IPS-18c (cell line): ENCODE measurements around the gene KLHL41.
"Not testable (repeated sequence)": the region's sequence is repeated elsewhere in the genome, so short reads cannot be mapped to it uniquely, and the experiment has no call there.

Experiments
- H3K4me3 ChIP-seq: 2 replicates; pipeline ENCODE4 v1.7.0; 2013; ENCODE audit warnings: low read depth, mild to moderate bottlenecking, low read length, moderate library complexity; ENCODE audit not compliant: insufficient read depth
- H3K9me3 ChIP-seq: one replicate; pipeline ENCODE4 v1.6.1; 2013; ENCODE audit warnings: mild to moderate bottlenecking, low read length, moderate library complexity; ENCODE audit not compliant: control insufficient read depth, insufficient read depth

The KLHL41 gene

GRCh38 chr2:169542433-169542832, 32.9 kb downstream of the KLHL41 start:
- Histone ChIP-seq H3K4me3 (no peak overlapping the region), H3K9me3 (no peaks in the 10 kb centered on the region)

- H3K9me3 ChIP-seq: peaks cover 2% of the 10 kb centered on the region
Measured at GRCh38 chr2:169546756-169547155, 37.3 kb downstream of the KLHL41 start.

GRCh38 chr2:169561364-169561763, 51.9 kb downstream of the KLHL41 start:
- no peaks in the 10 kb centered on the region for H3K9me3 ChIP-seq
- no peak overlapping the region for H3K4me3 ChIP-seq

More at GRCh38 chr2:169546756-169547155, 37.3 kb downstream of the KLHL41 start:
- H3K4me3 ChIP-seq: no peak overlapping the region

GRCh38 chr2:169562084-169562483, 52.6 kb downstream of the KLHL41 start:
- not testable (repeated sequence) for H3K9me3 ChIP-seq, H3K4me3 ChIP-seq

- no peaks in the 10 kb centered on the region for H3K9me3 ChIP-seq
Measured at GRCh38 chr2:169562519-169562918, 53.0 kb downstream of the KLHL41 start.

GRCh38 chr2:169565686-169566085, 56.2 kb downstream of the KLHL41 start:
- Histone ChIP-seq H3K4me3 (no peak overlapping the region), H3K9me3 (no peaks in the 10 kb centered on the region)

More at GRCh38 chr2:169562519-169562918, 53.0 kb downstream of the KLHL41 start:
- H3K4me3 ChIP-seq: no peak overlapping the region

GRCh38 chr2:169569948-169570347, 60.4 kb downstream of the KLHL41 start:
- no peaks in the 10 kb centered on the region for H3K9me3 ChIP-seq

GRCh38 chr2:169570752-169571151, 61.2 kb downstream of the KLHL41 start:
- H3K4me3 ChIP-seq, H3K9me3 ChIP-seq: not testable (repeated sequence)

More at GRCh38 chr2:169569948-169570347, 60.4 kb downstream of the KLHL41 start:
- H3K4me3 ChIP-seq: no peak overlapping the region

GRCh38 chr2:169571571-169571970, 62.1 kb downstream of the KLHL41 start:
- Histone ChIP-seq H3K4me3 (no peak overlapping the region), H3K9me3 (peaks cover 2% of the 10 kb centered on the region)

- no peak overlapping the region for H3K4me3 ChIP-seq
Measured at GRCh38 chr2:169572189-169572588, 62.7 kb downstream of the KLHL41 start.

GRCh38 chr2:169572821-169573159, 63.3 kb downstream of the KLHL41 start:
- H3K4me3 ChIP-seq: peak overlapping the region; percentile 87
- H3K9me3 ChIP-seq: peaks cover 2% of the 10 kb centered on the region

More at GRCh38 chr2:169572189-169572588, 62.7 kb downstream of the KLHL41 start:
- H3K9me3 ChIP-seq: peaks cover 2% of the 10 kb centered on the region

- Histone ChIP-seq H3K4me3 (peak within 1 kb of the TSS; percentile 87), H3K9me3 (peaks cover 2% of the 10 kb centered on the region)
Measured at GRCh38 chr2:169573160-169573973, 63.9 kb downstream of the KLHL41 start, which contains the start of gene FASTKD1. Gene FASTKD1 (minus strand): TSS chr2:169573865. CDS start chr2:169572029, 1,836 bp downstream.

GRCh38 chr2:169573974-169574299, 64.4 kb downstream of the KLHL41 start:
- peak overlapping the region; percentile 87; the same call in 1 of the 2 replicates for H3K4me3 ChIP-seq
- H3K9me3 ChIP-seq: peaks cover 4% of the 10 kb centered on the region

- H3K9me3 ChIP-seq, H3K4me3 ChIP-seq: not testable (repeated sequence)
Measured at GRCh38 chr2:169574539-169574938, 65.0 kb downstream of the KLHL41 start.

- not testable (repeated sequence) for H3K4me3 ChIP-seq, H3K9me3 ChIP-seq
Measured at GRCh38 chr2:169575264-169575663, 65.8 kb downstream of the KLHL41 start.
